Vagina (tissue), 2 donors: Measurements from ENCODE around the gene PTPN5. TPM values are rescaled to one million over a fixed set of nuclear protein-coding genes. Genes with fewer than 3 reads are reported as not detected.

ENCODE experiments used
- DNase-seq, 2 donors: peaks; one replicate each; pipeline ENCODE4 v3.0.0-alpha.2; 2017; ENCODE audit errors: extremely low spot score in 2 of 2
- H3K27ac ChIP-seq: fragments of 200-600 bp; sonication (generic); one replicate; pipeline ENCODE4 v1.5.1; 2019
- H3K27me3 ChIP-seq: fragments of 200-600 bp; sonication (generic); one replicate; pipeline ENCODE4 v1.5.1; 2019
- H3K36me3 ChIP-seq, 2 donors: fragments of 200-600 bp; sonication (generic); one replicate each; pipeline ENCODE4 v1.5.1; 2017 to 2019
- H3K4me1 ChIP-seq: fragments of 200-600 bp; sonication (generic); one replicate; pipeline ENCODE4 v1.5.1; 2019
- H3K4me3 ChIP-seq, 2 donors: fragments of 200-600 bp; sonication (generic); 1 replicate in 1 of 2; 2 replicates in 1 of 2; pipeline ENCODE4 v1.5.1; 2016 to 2019
- H3K9me3 ChIP-seq: fragments of 200-600 bp; sonication (generic); one replicate; pipeline ENCODE4 v1.5.1; 2019
- POLR2A ChIP-seq, 2 donors: fragments of 450-650 bp; IDR thresholded peaks; one replicate each; pipeline ENCODE4 v1.6.1; 2017; ENCODE audit warnings: antibody characterized with exemption in 2 of 2, mild to moderate bottlenecking in 2 of 2, moderate library complexity in 2 of 2
- POLR2AphosphoS5 ChIP-seq, 2 donors: sonication (generic); formaldehyde crosslinking; IDR thresholded peaks; one replicate each; pipeline ENCODE4 v1.9.0; 2017; ENCODE audit warnings: antibody characterized with exemption in 2 of 2, mild to moderate bottlenecking in 2 of 2, low read depth in 1 of 2; ENCODE audit not compliant: insufficient read depth in 1 of 2
- intact Hi-C: fragments of 100-400 bp; cut with DNase I; formaldehyde crosslinking; loops from one replicate; pipeline ENCODE4 v1.15.1; 2023
- total RNA-seq: library from RNA; depleted of rRNA; stranded (reverse); fragments of >200 nt; gene quantifications from one replicate; pipeline ENCODE4 v1.2.3, GENCODE V29; 2016
- TF ChIP-seq, protein P1 (sequence below), 3 experiments: fragments of 450-650 bp in 2 of 3; fragments of 200-600 bp in 1 of 3; sonication (generic) in 1 of 3; IDR thresholded peaks; one replicate each; pipeline ENCODE4 v1.5.1; 2017 to 2019; ENCODE audit warnings: antibody characterized with exemption in 3 of 3, mild to moderate bottlenecking in 2 of 3, moderate library complexity in 2 of 3

Gene PTPN5
- total RNA-seq, 1 donor from 2014 or later = 0.49 TPM

DNA sequence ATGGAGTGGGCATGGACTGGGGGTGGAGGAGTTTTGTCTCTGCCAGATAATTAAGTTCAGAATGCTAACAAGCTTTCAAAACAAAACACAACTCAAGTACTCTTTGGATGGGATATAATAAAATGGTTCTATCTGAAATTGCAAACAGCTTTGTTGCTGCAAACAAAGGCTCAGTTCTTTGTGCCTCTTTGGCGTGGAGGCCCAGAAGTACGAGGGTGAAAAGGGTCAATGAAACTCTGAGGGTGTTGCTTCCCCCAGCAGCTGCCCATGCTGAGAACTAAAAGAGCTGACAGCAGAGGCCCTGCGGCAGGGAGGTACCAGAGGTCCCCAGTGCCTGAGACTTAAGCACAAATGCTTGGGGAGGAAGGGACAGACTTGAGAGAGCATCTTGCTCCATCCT, 39.1 kb downstream of the PTPN5 start:
- Histone ChIP-seq H3K27me3 (no peaks in the 10 kb centered on the region), H3K27ac (no peak overlapping the region), H3K4me1 (peaks cover 9% of the 10 kb centered on the region), H3K4me3 (no peak overlapping the region), H3K36me3 (no peaks in the 10 kb centered on the region), H3K9me3 (no peaks in the 10 kb centered on the region)
- intact Hi-C loops = no loop called here
- DNase-seq = no peak
- no peak for TF ChIP-seq POLR2A (IDR thresholded peaks at IDR 0.05)
- TF ChIP-seq POLR2AphosphoS5 (IDR thresholded peaks at IDR 0.05; ENCODE audit: insufficient read depth in 1 of 2, low read depth in 1 of 2) = no peak
- TF ChIP-seq, protein P1, sequence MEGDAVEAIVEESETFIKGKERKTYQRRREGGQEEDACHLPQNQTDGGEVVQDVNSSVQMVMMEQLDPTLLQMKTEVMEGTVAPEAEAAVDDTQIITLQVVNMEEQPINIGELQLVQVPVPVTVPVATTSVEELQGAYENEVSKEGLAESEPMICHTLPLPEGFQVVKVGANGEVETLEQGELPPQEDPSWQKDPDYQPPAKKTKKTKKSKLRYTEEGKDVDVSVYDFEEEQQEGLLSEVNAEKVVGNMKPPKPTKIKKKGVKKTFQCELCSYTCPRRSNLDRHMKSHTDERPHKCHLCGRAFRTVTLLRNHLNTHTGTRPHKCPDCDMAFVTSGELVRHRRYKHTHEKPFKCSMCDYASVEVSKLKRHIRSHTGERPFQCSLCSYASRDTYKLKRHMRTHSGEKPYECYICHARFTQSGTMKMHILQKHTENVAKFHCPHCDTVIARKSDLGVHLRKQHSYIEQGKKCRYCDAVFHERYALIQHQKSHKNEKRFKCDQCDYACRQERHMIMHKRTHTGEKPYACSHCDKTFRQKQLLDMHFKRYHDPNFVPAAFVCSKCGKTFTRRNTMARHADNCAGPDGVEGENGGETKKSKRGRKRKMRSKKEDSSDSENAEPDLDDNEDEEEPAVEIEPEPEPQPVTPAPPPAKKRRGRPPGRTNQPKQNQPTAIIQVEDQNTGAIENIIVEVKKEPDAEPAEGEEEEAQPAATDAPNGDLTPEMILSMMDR (IDR thresholded peaks at IDR 0.05) = no peak

GRCh38 chr11:18750944-18751343, 40.7 kb downstream of the PTPN5 start:
- Histone ChIP-seq H3K4me3 (no peak overlapping the region), H3K27me3 (no peaks in the 10 kb centered on the region), H3K9me3 (no peaks in the 10 kb centered on the region), H3K4me1 (peaks cover 9% of the 10 kb centered on the region), H3K27ac (no peak overlapping the region), H3K36me3 (no peaks in the 10 kb centered on the region)
- no peak for TF ChIP-seq POLR2AphosphoS5 (IDR thresholded peaks at IDR 0.05; ENCODE audit: insufficient read depth in 1 of 2, low read depth in 1 of 2)
- TF ChIP-seq POLR2A (IDR thresholded peaks at IDR 0.05) = no peak
- TF ChIP-seq, protein P1 (IDR thresholded peaks at IDR 0.05) = no peak
- intact Hi-C loops = no loop called here
- DNase-seq = no peak

- Histone ChIP-seq H3K4me3 (no peak overlapping the region), H3K27me3 (no peaks in the 10 kb centered on the region), H3K27ac (no peak overlapping the region), H3K9me3 (no peaks in the 10 kb centered on the region), H3K36me3 (no peaks in the 10 kb centered on the region), H3K4me1 (peaks cover 9% of the 10 kb centered on the region)
- intact Hi-C loops = no loop called here
- no peak for DNase-seq
- TF ChIP-seq, protein P1 (IDR thresholded peaks at IDR 0.05) = no peak
- TF ChIP-seq POLR2AphosphoS5 (IDR thresholded peaks at IDR 0.05; ENCODE audit: insufficient read depth in 1 of 2, low read depth in 1 of 2) (no peak), POLR2A (IDR thresholded peaks at IDR 0.05) (no peak)
These were observed 41.8 kb downstream of the PTPN5 start for GRCh38 chr11:18749681-18750319.

GRCh38 chr11:18748766-18749365, 42.7 kb downstream of the PTPN5 start:
- DNase-seq = no peak
- intact Hi-C loops = no loop called here
- Histone ChIP-seq H3K9me3 (no peaks in the 10 kb centered on the region), H3K4me1 (peaks cover 9% of the 10 kb centered on the region), H3K27me3 (no peaks in the 10 kb centered on the region), H3K4me3 (no peak overlapping the region), H3K36me3 (no peaks in the 10 kb centered on the region), H3K27ac (no peak overlapping the region)
- TF ChIP-seq POLR2AphosphoS5 (IDR thresholded peaks at IDR 0.05; ENCODE audit: insufficient read depth in 1 of 2, low read depth in 1 of 2) (no peak), POLR2A (IDR thresholded peaks at IDR 0.05) (no peak)
- TF ChIP-seq, protein P1 (IDR thresholded peaks at IDR 0.05) = no peak

- Histone ChIP-seq H3K4me3 (no peak overlapping the region), H3K36me3 (no peaks in the 10 kb centered on the region), H3K4me1 (peaks cover 9% of the 10 kb centered on the region), H3K27ac (no peak overlapping the region), H3K27me3 (no peaks in the 10 kb centered on the region), H3K9me3 (no peaks in the 10 kb centered on the region)
- no peak for DNase-seq
- intact Hi-C loops = no loop called here
- TF ChIP-seq POLR2A (IDR thresholded peaks at IDR 0.05) (no peak), POLR2AphosphoS5 (IDR thresholded peaks at IDR 0.05; ENCODE audit: insufficient read depth in 1 of 2, low read depth in 1 of 2) (no peak)
- TF ChIP-seq, protein P1 (IDR thresholded peaks at IDR 0.05) = no peak
These were observed 46.3 kb downstream of the PTPN5 start for GRCh38 chr11:18745251-18745650.
